ENCODE data around the gene TIMM44.

TIMM44 gene

DNA sequence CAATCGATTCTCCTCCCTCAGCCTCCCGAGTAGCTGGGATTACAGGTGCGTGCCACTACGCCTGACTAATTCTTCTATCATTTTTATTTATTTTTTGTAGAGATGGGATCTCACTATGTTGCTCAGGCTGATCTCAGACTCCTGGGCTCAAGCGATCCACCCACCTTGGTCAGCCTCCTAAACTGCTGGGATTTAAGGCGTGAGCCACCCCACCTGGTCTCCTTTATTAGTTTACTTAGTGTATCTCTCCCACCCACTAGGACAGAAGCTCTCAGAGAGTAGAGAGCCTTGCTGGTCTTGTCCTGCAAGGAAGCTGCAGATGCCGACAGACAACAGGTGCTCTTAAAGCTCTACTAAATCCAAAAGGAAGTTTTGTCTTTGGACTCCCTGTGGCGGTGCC is 57.6 kb downstream of the TIMM44 start:
- no peak for DNase-seq (ENCODE audit: low read depth in 1 of 2, low spot score in 1 of 2)
- in situ Hi-C loops (cut with HindIII; ENCODE audit: low pct_unique_long_range_greater_than_20kb, low sequenced_read_pairs) = no loop called here
- TF ChIP-seq JUND (IDR thresholded peaks at IDR 0.05; ENCODE audit: low read depth) = no peak

DNA sequence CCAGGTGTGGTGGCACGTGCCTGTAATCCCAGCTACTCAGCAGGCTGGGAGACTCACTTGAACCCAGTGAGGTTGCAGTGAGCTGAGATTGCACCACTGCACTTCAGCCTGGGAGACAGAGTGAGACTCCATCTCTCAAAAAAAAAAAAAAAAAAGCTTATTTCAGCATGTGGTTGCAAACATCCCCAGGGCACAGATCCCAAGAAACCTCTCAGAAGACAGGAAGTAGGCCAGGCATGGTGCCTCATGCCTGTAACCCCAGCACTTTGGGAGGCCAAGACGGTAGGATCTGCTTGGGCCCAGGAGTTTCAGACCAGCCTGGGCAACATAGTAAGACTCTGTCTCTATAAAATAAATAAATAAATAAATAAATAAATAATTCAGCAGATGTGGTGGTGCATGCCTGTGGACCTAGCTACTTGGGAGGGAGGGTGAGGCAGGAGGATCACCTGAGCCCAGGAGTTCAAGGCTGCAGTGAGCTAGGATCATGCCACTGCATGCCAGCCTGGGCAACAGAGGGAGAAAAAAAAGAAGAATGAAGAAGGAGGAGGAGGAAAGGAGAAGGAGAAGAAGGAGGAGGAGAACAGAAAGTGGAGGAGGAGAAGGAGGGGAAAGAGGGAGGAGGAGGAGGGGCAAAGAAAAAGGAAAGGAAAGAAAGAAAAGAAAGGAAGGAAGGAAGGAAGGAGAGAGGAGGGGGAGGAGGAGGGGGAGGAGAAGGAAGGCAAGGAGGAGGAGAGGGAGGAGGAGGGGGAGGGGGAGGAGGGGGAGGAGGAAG is 59.5 kb downstream of the TIMM44 start:
- TF ChIP-seq JUND (IDR thresholded peaks at IDR 0.05; ENCODE audit: low read depth) = no peak
- DNase-seq (ENCODE audit: low read depth in 1 of 2, low spot score in 1 of 2) = no peak
- in situ Hi-C loops (cut with HindIII; ENCODE audit: low pct_unique_long_range_greater_than_20kb, low sequenced_read_pairs) = no loop called here

DNA sequence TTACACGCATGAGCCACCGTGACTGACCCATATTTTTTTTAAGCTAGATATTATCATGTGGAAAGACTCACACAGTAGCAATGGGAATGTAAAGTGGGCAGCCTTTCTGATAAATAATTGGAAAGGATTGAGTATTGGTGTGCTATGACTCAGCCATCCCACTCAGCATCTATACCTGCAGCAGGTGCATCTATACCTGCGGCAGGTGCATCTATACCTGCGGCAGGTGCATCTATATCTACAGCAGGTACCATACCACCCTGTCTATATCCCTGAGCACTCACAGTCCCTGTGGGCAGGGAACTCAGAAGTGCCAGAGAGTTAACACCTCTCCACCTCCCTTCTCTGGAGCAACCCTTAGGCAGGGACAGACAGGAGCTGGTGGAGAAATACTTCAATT is 60.4 kb downstream of the TIMM44 start:
- DNase-seq (ENCODE audit: low read depth in 1 of 2, low spot score in 1 of 2) = no peak
- in situ Hi-C loops (cut with HindIII; ENCODE audit: low pct_unique_long_range_greater_than_20kb, low sequenced_read_pairs) = no loop called here
- TF ChIP-seq JUND (IDR thresholded peaks at IDR 0.05; ENCODE audit: low read depth) = no peak

DNA sequence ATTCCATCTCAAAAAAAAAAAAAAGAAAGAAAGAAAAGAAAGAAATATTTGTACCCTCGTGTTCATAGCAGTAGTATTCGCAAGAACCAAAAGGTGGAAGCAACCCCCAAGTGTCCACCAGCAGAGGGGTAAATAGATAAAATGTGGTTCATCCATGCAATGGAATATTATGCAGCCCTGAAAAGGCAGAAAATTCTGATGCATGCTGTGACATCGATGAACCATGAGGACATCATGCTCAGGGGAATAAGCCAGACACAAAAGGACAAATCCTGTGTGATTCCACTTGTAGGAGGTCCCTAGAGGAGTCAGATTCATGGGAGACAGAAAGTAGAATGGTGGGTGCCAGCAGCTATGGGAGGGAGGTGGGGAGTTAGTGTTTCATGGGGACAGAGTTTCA is 61.6 kb downstream of the TIMM44 start:
- DNase-seq (ENCODE audit: low read depth in 1 of 2, low spot score in 1 of 2) = no peak
- in situ Hi-C loops (cut with HindIII; ENCODE audit: low pct_unique_long_range_greater_than_20kb, low sequenced_read_pairs) = no loop called here
- TF ChIP-seq JUND (IDR thresholded peaks at IDR 0.05; ENCODE audit: low read depth) = no peak

DNA sequence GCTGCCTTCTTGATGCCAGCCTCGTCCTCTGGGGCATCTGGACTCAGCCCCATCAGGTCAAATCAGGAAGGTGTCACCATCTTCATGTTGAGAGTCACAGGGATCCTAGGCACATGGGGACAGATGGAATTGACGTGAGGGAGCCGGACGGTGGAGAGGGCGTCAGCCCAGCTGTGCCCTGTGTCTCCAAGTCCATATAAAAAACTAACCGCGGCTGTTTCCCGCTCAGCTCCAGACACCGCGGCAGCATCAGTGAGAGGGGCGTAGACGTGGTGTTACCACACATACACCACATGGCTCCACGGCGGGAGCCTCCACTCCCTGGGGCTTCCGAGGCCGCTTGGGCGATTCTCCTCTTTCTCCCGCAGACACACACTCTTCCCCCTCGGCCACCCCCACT is 63.6 kb downstream of the TIMM44 start:
- in situ Hi-C loops (cut with HindIII; ENCODE audit: low pct_unique_long_range_greater_than_20kb, low sequenced_read_pairs) = no loop called here
- TF ChIP-seq JUND (IDR thresholded peaks at IDR 0.05; ENCODE audit: low read depth) = no peak
- no peak for DNase-seq (ENCODE audit: low read depth in 1 of 2, low spot score in 1 of 2)

DNA sequence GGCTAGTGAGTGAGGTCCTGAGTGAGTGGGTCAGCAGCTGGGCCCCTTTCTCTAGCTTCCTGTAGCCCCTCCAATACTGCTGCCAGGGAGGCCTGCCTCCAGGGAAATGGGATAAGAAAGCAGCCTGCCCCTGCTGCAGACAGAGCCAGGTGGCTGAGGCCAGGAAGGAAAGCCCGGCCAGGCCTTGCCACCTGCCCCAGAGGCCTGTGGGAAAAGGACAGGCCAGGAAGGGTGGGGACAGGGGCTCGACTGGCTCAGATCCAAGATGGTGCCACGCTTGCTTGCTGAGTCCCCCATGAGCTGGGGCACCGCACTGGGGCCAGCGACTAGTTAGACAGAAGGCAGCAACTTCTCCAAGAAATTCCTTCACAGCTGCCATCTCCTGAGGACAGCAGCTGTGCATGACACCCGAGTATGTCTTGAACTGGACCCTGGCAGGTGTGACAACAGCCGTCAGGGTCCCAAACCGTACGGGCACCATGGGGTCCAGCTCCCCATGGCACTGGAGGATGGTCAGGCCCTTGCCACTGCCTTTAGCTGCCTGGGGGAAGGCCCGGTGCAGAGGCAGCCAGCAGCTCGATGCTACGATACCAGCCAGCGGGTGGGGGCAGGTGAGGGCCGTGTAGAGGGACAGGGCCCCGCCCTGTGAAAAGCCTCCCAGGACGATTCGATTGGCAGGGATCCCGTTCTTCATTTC is 64.2 kb downstream of the TIMM44 start:
- in situ Hi-C loops (cut with HindIII; ENCODE audit: low pct_unique_long_range_greater_than_20kb, low sequenced_read_pairs) = no loop called here
- TF ChIP-seq JUND (IDR thresholded peaks at IDR 0.05; ENCODE audit: low read depth) = no peak

DNA sequence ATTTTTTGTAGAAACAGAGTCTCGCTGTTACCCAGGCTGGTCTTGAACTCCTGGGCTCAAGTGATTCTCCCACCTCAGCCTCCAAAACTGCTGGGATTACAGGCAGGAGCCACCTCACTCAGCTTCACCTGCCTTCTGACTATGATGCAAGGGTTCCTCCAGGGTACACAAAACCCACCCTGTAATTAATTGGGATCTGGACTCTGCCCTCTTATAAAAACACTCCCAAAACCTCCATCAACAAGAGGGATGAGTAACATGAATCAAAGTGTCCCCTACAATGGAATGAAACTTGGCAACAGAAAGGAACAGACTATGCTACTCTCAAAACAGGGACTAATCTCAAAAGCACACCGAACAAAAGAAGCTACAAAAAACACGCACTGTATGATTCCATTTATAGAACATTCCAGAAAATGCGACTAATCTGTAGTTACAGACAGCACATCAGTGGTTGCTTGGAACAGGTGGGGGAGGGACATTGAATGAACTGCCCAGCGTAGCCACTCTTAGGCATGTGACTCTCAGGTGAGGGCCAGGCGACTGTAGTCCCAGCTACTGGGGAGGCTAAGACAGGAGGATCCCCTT is 66.1 kb downstream of the TIMM44 start:
- in situ Hi-C loops (cut with HindIII; ENCODE audit: low pct_unique_long_range_greater_than_20kb, low sequenced_read_pairs) = no loop called here
- DNase-seq (ENCODE audit: low read depth in 1 of 2, low spot score in 1 of 2) = no peak
- TF ChIP-seq JUND (IDR thresholded peaks at IDR 0.05; ENCODE audit: low read depth) = no peak

More for the DNA sequence above, 64.2 kb downstream of the TIMM44 start:
- no peak for DNase-seq (ENCODE audit: low read depth in 1 of 2, low spot score in 1 of 2)

Data from T47D (cell line).